Left kidney (tissue), 2 donors: ENCODE measurements around the gene CCDC85C. TPM values are rescaled to one million over a fixed set of nuclear protein-coding genes. Genes with fewer than 3 reads are reported as not detected.
A peak's percentile ranks its signal among the peaks of the same experiment; 100 is the strongest.

Experiments
- DNase-seq: peaks from one replicate; pipeline ENCODE4 v3.0.0-alpha.2; 2013
- polyA plus RNA-seq: library from polyadenylated mRNA; unstranded; fragments of 120-200 nt; gene quantifications from one replicate; pipeline ENCODE4 v1.2.1, GENCODE V29; 2013; ENCODE audit not compliant: insufficient read length

Gene CCDC85C
- polyA plus RNA-seq, 1 donor: 24.4 TPM

GRCh38 chr14:99632410-99633035 lies 28.5 kb upstream of the CCDC85C start:
- no peak for DNase-seq

GRCh38 chr14:99630202-99630601 lies 26.2 kb upstream of the CCDC85C start:
- DNase-seq: no peak

GRCh38 chr14:99628887-99629618 lies 25.0 kb upstream of the CCDC85C start:
- no peak for DNase-seq

GRCh38 chr14:99627510-99628381 lies 23.7 kb upstream of the CCDC85C start:
- DNase-seq: no peak

GRCh38 chr14:99627100-99627499 lies 23.1 kb upstream of the CCDC85C start:
- no peak for DNase-seq

GRCh38 chr14:99626041-99626648 lies 22.1 kb upstream of the CCDC85C start:
- no peak for DNase-seq

- no peak for DNase-seq
These were observed 21.5 kb upstream of the CCDC85C start for GRCh38 chr14:99625476-99625875.

GRCh38 chr14:99624971-99625370 lies 21.0 kb upstream of the CCDC85C start:
- DNase-seq: no peak

- no peak for DNase-seq
These were observed 20.0 kb upstream of the CCDC85C start for GRCh38 chr14:99624024-99624423.

- DNase-seq: no peak
These were observed 17.9 kb upstream of the CCDC85C start for GRCh38 chr14:99621948-99622347.

- DNase-seq: no peak
These were observed 16.1 kb upstream of the CCDC85C start for GRCh38 chr14:99619835-99620834.

- DNase-seq: no peak
These were observed 13.1 kb upstream of the CCDC85C start for GRCh38 chr14:99616832-99617800.

- DNase-seq: no peak
These were observed 11.6 kb upstream of the CCDC85C start for GRCh38 chr14:99615497-99616157.

- peak; percentile 63 for DNase-seq
These were observed 8.8 kb upstream of the CCDC85C start for GRCh38 chr14:99612738-99613330.

- DNase-seq: no peak
These were observed 8.2 kb upstream of the CCDC85C start for GRCh38 chr14:99612071-99612737.

GRCh38 chr14:99611646-99612045 lies 7.6 kb upstream of the CCDC85C start:
- DNase-seq: no peak

- DNase-seq: no peak
These were observed 5.5 kb upstream of the CCDC85C start for GRCh38 chr14:99609245-99610170.
